Cerebellar cortex (tissue), 1 donor: ENCODE data around the gene AMOT.
"Not testable (repeated sequence)": the region's sequence is repeated elsewhere in the genome, so short reads cannot be mapped to it uniquely, and the experiment has no call there.

Experiments
- DNase-seq: peaks from one replicate; pipeline ENCODE4 v3.0.0-alpha.2; 2015; ENCODE audit warnings: low spot score

Gene AMOT, protein sequence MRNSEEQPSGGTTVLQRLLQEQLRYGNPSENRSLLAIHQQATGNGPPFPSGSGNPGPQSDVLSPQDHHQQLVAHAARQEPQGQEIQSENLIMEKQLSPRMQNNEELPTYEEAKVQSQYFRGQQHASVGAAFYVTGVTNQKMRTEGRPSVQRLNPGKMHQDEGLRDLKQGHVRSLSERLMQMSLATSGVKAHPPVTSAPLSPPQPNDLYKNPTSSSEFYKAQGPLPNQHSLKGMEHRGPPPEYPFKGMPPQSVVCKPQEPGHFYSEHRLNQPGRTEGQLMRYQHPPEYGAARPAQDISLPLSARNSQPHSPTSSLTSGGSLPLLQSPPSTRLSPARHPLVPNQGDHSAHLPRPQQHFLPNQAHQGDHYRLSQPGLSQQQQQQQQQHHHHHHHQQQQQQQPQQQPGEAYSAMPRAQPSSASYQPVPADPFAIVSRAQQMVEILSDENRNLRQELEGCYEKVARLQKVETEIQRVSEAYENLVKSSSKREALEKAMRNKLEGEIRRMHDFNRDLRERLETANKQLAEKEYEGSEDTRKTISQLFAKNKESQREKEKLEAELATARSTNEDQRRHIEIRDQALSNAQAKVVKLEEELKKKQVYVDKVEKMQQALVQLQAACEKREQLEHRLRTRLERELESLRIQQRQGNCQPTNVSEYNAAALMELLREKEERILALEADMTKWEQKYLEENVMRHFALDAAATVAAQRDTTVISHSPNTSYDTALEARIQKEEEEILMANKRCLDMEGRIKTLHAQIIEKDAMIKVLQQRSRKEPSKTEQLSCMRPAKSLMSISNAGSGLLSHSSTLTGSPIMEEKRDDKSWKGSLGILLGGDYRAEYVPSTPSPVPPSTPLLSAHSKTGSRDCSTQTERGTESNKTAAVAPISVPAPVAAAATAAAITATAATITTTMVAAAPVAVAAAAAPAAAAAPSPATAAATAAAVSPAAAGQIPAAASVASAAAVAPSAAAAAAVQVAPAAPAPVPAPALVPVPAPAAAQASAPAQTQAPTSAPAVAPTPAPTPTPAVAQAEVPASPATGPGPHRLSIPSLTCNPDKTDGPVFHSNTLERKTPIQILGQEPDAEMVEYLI

DNA sequence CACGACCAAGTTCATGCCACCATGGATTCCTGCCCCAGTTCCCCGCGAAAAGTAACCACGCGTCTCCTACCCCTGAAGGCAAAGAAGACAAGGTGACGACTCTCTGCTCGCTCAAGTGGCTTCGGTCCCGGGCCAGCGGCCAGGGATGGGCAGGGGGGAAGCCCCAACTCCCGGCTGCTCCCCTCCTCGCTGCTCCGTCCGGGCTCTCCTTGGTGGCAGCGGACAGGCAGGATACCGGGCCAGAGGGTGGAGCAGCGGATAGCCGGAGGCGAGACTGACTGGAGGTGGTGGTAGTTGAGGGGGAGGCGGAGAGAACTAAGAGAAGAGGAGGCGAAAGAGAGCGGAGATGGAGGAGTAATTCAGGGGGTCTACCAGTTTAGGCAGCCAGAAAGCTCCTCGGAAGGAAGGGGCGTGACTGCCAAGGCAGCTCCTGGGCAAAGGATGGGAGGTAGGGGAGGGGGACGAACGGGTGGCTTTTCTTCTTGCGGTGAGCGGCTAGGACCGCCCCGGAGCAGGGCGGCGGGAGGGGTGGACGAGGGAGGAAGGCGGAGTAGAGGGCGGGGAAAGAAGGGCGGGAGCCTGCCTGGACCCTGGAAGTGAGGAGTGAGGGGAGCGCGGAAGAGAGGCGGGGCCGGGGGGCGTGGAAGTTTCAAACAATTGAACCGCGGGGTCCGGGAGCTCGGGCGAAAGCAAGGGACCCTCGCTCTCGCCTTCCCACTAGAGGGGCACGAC lies at the start of gene AMOT:
AMOT (minus strand) TSS at position 450 of the 732 bp plus-strand sequence. CDS start 17,705 bp downstream, outside the sequence.
- DNase-seq: peak; percentile 68

- no peak for DNase-seq
These were observed 48.8 kb upstream of the AMOT start for GRCh38 chrX:112889400-112889799.

DNA sequence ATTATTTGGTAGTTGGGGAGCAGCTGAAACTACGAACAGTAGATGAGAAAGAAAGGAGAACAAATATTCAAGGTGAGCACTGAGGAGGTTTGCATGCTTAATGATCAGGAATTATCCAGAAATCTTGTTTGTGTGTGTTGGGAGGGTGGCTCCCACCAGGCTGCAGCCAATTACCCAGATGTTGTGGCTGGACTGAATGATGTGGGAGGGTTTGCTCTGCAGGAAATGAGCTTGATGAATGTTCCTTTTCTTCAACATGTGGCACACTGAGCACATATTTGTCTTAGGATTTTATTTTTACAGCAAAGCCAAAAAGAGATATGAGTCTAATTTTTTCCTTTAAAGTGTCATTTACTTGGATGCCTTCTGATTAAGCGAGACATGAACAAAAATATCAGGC lies 48.3 kb upstream of the AMOT start:
- no peak for DNase-seq

GRCh38 chrX:112877771-112878173 lies 37.1 kb upstream of the AMOT start:
- no peak for DNase-seq

DNA sequence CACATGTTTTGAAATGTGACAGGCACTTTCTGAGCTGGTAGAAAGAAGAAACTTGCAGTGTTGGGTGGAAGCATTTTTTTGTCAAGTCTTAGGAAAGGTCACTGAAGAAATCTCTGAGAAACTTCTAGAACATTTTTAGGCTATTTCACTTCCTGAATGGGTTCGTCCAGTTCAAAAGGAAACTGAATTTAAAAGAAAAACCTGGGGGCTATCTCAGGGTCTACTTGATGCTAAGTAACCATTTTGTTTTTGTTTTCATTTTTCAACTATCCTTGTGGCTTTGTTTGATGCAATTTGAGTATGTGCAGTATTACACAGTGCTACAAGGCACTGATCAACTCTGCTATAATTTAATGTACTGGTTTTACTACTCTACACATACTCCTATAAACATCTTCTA lies 34.0 kb upstream of the AMOT start:
- DNase-seq: no peak

GRCh38 chrX:112874175-112874574 lies 33.5 kb upstream of the AMOT start:
- no peak for DNase-seq

GRCh38 chrX:112868586-112868985 lies 28.0 kb upstream of the AMOT start:
- DNase-seq: no peak

- no peak for DNase-seq
These were observed 26.9 kb upstream of the AMOT start for GRCh38 chrX:112867570-112867969.

DNA sequence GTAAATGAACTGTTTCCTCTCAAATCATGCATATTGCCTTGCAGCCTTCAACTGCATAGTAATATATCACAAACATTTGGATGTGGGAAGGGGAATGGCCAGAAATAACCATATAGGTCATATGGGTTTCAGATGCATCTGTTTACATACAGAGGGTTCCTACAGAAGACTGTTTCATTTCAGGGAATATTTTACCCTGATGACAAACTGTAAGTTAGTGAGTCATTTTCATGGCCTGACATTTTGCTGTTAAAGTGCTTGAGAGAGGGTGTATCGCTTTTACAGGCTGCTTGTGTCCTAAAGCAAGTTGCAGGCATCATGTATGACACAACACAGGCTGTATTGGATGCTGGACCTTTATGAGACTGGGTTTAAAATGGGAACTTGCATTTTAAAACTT lies 25.5 kb upstream of the AMOT start:
- DNase-seq: no peak

- DNase-seq: no peak
These were observed 24.9 kb upstream of the AMOT start for GRCh38 chrX:112865464-112866025.

DNA sequence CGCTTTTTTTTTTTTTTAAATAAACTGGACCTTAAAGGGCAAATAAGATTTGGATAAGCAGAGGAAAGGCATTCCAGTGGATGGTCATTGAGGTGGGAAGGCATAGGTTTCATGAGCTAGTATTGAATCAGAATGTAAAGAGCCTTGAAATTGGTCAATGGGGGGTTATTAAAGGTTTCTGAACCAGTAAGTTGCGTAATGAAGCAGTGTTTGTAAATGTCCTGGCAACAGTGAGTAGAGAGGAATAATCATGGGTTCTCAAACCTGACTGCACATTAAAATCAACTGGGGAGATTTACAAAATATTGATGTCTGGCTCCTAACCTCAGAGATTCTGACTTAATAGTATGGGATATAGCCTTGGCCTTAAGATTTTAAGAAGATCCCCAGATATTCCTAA lies 23.2 kb upstream of the AMOT start:
- no peak for DNase-seq

DNA sequence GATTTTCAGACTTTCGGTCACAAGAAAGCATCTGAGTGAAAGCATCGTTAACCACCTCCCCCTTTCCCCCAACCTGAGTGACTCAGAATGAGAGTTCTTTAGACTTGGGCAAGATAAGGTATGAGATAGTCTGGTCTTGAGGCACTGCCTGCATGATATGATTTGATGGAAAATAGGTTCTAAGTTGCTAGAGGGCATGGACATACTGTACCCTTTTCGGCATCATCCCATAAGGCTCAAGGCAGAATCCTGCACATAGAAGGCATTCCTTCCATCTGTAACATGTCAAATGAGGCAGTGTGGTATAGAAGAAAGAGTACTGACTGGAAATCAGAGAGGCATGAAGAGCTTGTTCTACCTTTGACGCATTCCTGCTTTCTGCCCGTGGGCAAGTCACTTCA lies 16.8 kb upstream of the AMOT start:
- no peak for DNase-seq

DNA sequence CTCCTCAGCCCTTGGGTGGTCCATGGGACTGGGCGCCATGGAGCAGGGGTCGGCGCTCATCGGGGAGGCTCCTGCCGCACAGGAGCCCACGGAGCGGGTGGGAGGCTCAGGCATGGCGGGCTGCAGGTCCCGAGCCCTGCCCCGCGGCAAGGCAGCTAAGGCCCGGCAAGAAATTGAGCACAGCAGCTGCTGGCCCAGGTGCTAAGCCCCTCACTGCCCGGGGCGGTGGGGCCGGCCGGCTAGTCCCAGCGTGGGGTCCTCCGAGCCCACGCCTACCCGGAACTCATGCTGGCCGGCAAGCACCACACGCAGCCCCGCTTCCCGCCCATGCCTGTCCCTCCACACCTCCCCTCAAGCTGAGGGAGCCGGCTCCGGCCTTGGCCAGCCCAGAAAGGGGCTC lies 14.3 kb upstream of the AMOT start:
- DNase-seq: not testable (repeated sequence)

GRCh38 chrX:112852851-112853250 lies 12.2 kb upstream of the AMOT start:
- DNase-seq: no peak

- DNase-seq: no peak
These were observed 11.2 kb upstream of the AMOT start for GRCh38 chrX:112851806-112852205.

- DNase-seq: no peak
These were observed 10.6 kb upstream of the AMOT start for GRCh38 chrX:112851161-112851779.

- no peak for DNase-seq
These were observed 8.4 kb upstream of the AMOT start for GRCh38 chrX:112849016-112849415.

DNA sequence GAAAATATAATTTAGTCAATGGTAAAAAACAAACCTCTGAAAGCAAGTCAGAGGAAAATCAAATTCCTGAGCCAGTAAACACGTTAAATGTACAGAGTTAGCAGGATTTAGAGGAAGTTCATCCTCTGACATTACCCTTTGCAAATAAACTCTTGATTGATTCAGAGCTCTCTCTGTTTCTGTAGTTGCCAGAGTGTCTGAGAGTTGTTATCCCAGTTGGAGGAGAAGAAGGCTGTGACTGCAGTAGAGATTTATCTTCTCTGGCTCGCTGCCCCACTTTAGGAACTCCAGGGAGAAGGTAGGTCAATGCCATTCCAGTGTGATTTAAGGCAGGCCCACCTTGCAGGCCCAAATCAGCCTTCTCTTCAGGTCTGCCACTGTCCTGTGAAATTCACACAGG lies 6.2 kb upstream of the AMOT start:
- no peak for DNase-seq

GRCh38 chrX:112846187-112846586 lies 5.6 kb upstream of the AMOT start:
- no peak for DNase-seq

DNA sequence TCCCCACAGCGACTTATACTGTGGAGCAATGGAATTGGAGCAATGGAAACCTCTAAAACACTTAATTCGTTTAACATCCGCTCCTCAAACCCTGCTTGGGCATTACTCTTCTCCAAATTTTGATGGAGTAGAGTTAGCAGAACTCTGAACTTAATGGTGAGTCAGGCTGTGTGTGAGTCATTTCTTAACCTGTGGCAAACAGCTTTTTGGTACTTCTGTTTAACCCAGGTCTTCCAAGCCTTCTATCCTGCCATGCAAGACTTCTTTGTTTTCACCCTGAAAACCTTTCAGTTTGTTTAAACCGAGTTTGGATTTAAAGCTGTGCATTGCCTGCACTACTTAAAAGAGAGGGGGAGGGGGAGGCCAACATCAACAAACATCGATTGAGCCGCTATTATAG lies 3.6 kb upstream of the AMOT start:
- no peak for DNase-seq

DNA sequence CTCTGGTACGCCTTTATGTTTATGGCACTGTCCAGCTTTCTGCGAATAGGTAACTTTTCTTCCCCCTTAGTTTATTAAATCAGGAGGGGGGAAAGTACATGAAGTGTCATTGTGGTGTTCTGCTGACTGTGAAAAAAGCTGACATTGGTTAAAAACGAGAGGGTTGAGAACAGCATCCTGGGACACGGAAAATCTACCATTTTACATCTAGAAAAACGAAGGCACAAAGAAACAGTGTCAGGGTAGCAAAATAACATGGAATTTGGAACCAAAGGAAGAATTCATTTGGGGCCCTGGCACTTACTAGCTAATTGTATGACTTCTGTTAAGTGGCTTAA lies 1.2 kb upstream of the AMOT start:
- no peak for DNase-seq
